ENCODE measurements around the gene ISOC2. TPM values are rescaled to one million over a fixed set of nuclear protein-coding genes. Genes with fewer than 3 reads are reported as not detected.

The ISOC2 gene
- total RNA-seq, 4 donors from 2014 or later = 44.7 to 97.2 (median 87.5) TPM

- H3K4me3 ChIP-seq = no peak overlapping the region
- TF ChIP-seq POLR2A (IDR thresholded peaks at IDR 0.05) (no peak), EP300 (IDR thresholded peaks at IDR 0.05) (no peak), POLR2AphosphoS5 (IDR thresholded peaks at IDR 0.05) (no peak), CTCF (IDR thresholded peaks at IDR 0.05) (no peak)
- H3K27me3 ChIP-seq = no peaks in the 10 kb centered on the region
- WGBS = 100% methylated on average over 4 of the region's 83 CpGs
- peaks cover 47% of the 10 kb centered on the region for H3K4me1 ChIP-seq
- peaks cover 24% of the 10 kb centered on the region for H3K36me3 ChIP-seq
- DNase-seq (ENCODE audit: low spot score in 2 of 2) = peak in 1 of 2 donors; percentile 54
- H3K27ac ChIP-seq = no peak overlapping the region
- H3K9me3 ChIP-seq = no peaks in the 10 kb centered on the region
These were observed 20.9 kb upstream of the ISOC2 start for GRCh38 chr19:55482156-55482961.

- Histone ChIP-seq H3K27me3 (no peaks in the 10 kb centered on the region), H3K9me3 (no peaks in the 10 kb centered on the region), H3K27ac (no peak overlapping the region), H3K36me3 (peaks cover 24% of the 10 kb centered on the region), H3K4me3 (no peak overlapping the region), H3K4me1 (peaks cover 47% of the 10 kb centered on the region)
- no peak for TF ChIP-seq EP300 (IDR thresholded peaks at IDR 0.05)
- no peak for TF ChIP-seq CTCF (IDR thresholded peaks at IDR 0.05)
- no peak for TF ChIP-seq POLR2AphosphoS5 (IDR thresholded peaks at IDR 0.05)
- no peak for TF ChIP-seq POLR2A (IDR thresholded peaks at IDR 0.05)
- WGBS = 80% methylated on average over 7 of the region's 40 CpGs
- DNase-seq (ENCODE audit: low spot score in 2 of 2) = no peak
These were observed 20.3 kb upstream of the ISOC2 start for GRCh38 chr19:55481794-55482155.

GRCh38 chr19:55481148-55481793 is 19.8 kb upstream of the ISOC2 start:
- DNase-seq (ENCODE audit: low spot score in 2 of 2) = no peak
- H3K9me3 ChIP-seq = no peaks in the 10 kb centered on the region
- no peak overlapping the region for H3K27ac ChIP-seq
- H3K4me3 ChIP-seq = no peak overlapping the region
- H3K36me3 ChIP-seq = peaks cover 24% of the 10 kb centered on the region
- 97% methylated on average over 16 of the region's 52 CpGs for WGBS
- H3K27me3 ChIP-seq = no peaks in the 10 kb centered on the region
- TF ChIP-seq EP300 (IDR thresholded peaks at IDR 0.05) = no peak
- TF ChIP-seq POLR2AphosphoS5 (IDR thresholded peaks at IDR 0.05) = no peak
- TF ChIP-seq POLR2A (IDR thresholded peaks at IDR 0.05) = no peak
- TF ChIP-seq CTCF (IDR thresholded peaks at IDR 0.05) = no peak
- H3K4me1 ChIP-seq = peaks cover 42% of the 10 kb centered on the region

GRCh38 chr19:55479451-55480230 is 18.2 kb upstream of the ISOC2 start:
- no peak overlapping the region for H3K27ac ChIP-seq
- H3K27me3 ChIP-seq = no peaks in the 10 kb centered on the region
- peaks cover 24% of the 10 kb centered on the region for H3K36me3 ChIP-seq
- H3K9me3 ChIP-seq = no peaks in the 10 kb centered on the region
- TF ChIP-seq POLR2AphosphoS5 (IDR thresholded peaks at IDR 0.05) = no peak
- TF ChIP-seq POLR2A (IDR thresholded peaks at IDR 0.05) = no peak
- no peak for TF ChIP-seq CTCF (IDR thresholded peaks at IDR 0.05)
- no peak for TF ChIP-seq EP300 (IDR thresholded peaks at IDR 0.05)
- H3K4me3 ChIP-seq = no peak overlapping the region
- WGBS = 79% methylated on average over 15 of the region's 15 CpGs
- H3K4me1 ChIP-seq = peaks cover 35% of the 10 kb centered on the region
- no peak for DNase-seq (ENCODE audit: low spot score in 2 of 2)

- no peaks in the 10 kb centered on the region for H3K9me3 ChIP-seq
- H3K27ac ChIP-seq = no peak overlapping the region
- TF ChIP-seq POLR2A (IDR thresholded peaks at IDR 0.05) = no peak
- no peak for TF ChIP-seq POLR2AphosphoS5 (IDR thresholded peaks at IDR 0.05)
- no peak for TF ChIP-seq CTCF (IDR thresholded peaks at IDR 0.05)
- no peak for TF ChIP-seq EP300 (IDR thresholded peaks at IDR 0.05)
- no peak for DNase-seq (ENCODE audit: low spot score in 2 of 2)
- no peak overlapping the region for H3K4me3 ChIP-seq
- peaks cover 29% of the 10 kb centered on the region for H3K4me1 ChIP-seq
- 91% methylated on average over 17 of the region's 17 CpGs for WGBS
- peaks cover 24% of the 10 kb centered on the region for H3K36me3 ChIP-seq
- H3K27me3 ChIP-seq = no peaks in the 10 kb centered on the region
These were observed 17.6 kb upstream of the ISOC2 start for GRCh38 chr19:55479045-55479444.

Data from suprapubic skin (tissue), 4 donors.